DOHH2 (cell line): ENCODE measurements around the gene RAD51D.

Experiments
- H3F3A ChIP-seq: fragments of 200-600 bp; sonication (generic), shearing (Covaris generic); 2 replicates; pipeline ENCODE4 v1.6.0; 2016; ENCODE audit warnings: antibody characterized with exemption, mild to moderate bottlenecking; ENCODE audit not compliant: control insufficient read depth, insufficient read depth
- H3K27ac ChIP-seq: fragments of 200-600 bp; sonication (generic); 2 replicates; pipeline ENCODE4 v1.5.1; 2014; ENCODE audit warnings: low read depth, mild to moderate bottlenecking, low read length, moderate library complexity
- H3K27me3 ChIP-seq: fragments of 200-600 bp; sonication (generic); 2 replicates; pipeline ENCODE4 v1.6.1; 2014; ENCODE audit warnings: mild to moderate bottlenecking, low read length, mixed read lengths; ENCODE audit not compliant: control insufficient read depth
- H3K36me3 ChIP-seq: fragments of 200-600 bp; sonication (generic); 2 replicates; pipeline ENCODE4 v1.6.1; 2014; ENCODE audit warnings: mild to moderate bottlenecking, low read length, moderate library complexity, mixed read lengths; ENCODE audit not compliant: control insufficient read depth
- H3K4me1 ChIP-seq: fragments of 200-600 bp; sonication (generic); 2 replicates; pipeline ENCODE4 v1.6.1; 2014; ENCODE audit warnings: mild to moderate bottlenecking, low read length, mixed read lengths; ENCODE audit not compliant: control insufficient read depth
- H3K4me2 ChIP-seq: fragments of 200-600 bp; sonication (generic); 2 replicates; pipeline ENCODE4 v1.6.0; 2014; ENCODE audit warnings: mild to moderate bottlenecking, low read length, moderate library complexity
- H3K4me3 ChIP-seq: fragments of 200-600 bp; sonication (generic); 2 replicates; pipeline ENCODE4 v1.5.1; 2014; ENCODE audit warnings: mild to moderate bottlenecking, low read length, mixed read lengths
- H3K79me2 ChIP-seq: fragments of 200-600 bp; sonication (generic); 2 replicates; pipeline ENCODE4 v1.6.1; 2014; ENCODE audit warnings: mild to moderate bottlenecking, low read length, mixed read lengths; ENCODE audit not compliant: control insufficient read depth
- H3K9me2 ChIP-seq: fragments of 200-600 bp; sonication (generic); replicated peaks from 2 replicates; pipeline ENCODE4 v1.6.1; 2014; ENCODE audit warnings: mild to moderate bottlenecking, low read length, mixed read lengths; ENCODE audit not compliant: control insufficient read depth
- H3K9me3 ChIP-seq: fragments of 200-600 bp; sonication (generic); 2 replicates; pipeline ENCODE4 v1.6.1; 2014; ENCODE audit warnings: antibody characterized with exemption, low read length, mixed read lengths; ENCODE audit not compliant: control insufficient read depth, insufficient read depth
- H4K20me1 ChIP-seq: fragments of 200-600 bp; sonication (generic); 2 replicates; pipeline ENCODE4 v1.6.0; 2014; ENCODE audit warnings: low read depth, mild to moderate bottlenecking, antibody characterized with exemption, low read length, moderate library complexity; ENCODE audit not compliant: control insufficient read depth, insufficient read depth
- EZH2phosphoT487 ChIP-seq: fragments of 200-600 bp; sonication (generic); IDR thresholded peaks from 2 replicates; pipeline ENCODE4 v1.6.1; 2017; ENCODE audit warnings: borderline replicate concordance, mild to moderate bottlenecking, antibody characterized with exemption, low read length, moderate library complexity, mixed read lengths
- TF ChIP-seq, protein P1 (sequence below): fragments of 200-600 bp; sonication (generic); IDR thresholded peaks from one replicate; pipeline ENCODE4 v1.5.1; 2014; ENCODE audit warnings: antibody characterized with exemption, mild to moderate bottlenecking, low read depth, low read length; ENCODE audit not compliant: poor library complexity, severe bottlenecking

RAD51D gene

DNA sequence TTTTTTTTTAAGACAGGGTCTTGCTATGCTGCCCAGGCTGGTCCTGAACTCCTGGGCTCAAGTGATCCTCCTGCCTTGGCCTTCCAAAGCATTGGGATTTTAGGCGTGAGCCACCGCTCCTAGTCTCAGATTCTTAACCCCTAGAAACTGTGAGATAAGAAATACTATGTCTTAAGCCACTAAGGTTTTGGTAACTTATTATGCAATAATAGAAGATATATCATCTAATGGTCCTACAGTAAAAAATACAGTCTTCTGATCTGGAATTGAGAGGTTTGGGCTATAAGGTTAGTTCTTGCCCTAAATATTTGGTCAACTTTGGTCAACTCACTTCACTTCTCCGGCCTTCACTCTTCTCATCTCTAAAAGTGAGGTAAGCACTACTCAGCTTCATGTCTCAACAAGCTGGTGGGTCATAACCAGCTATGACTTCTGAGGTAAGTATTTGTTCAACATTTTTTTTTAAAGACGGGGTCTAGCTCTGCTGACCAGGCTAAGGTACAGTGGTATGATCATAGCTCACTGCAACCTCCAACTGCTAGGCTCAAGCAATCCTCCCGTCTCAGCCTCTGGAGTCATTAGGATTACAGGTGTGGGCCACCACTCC lies 14.7 kb downstream of the RAD51D start:
- TF ChIP-seq EZH2phosphoT487: no peak
- TF ChIP-seq, protein P1, sequence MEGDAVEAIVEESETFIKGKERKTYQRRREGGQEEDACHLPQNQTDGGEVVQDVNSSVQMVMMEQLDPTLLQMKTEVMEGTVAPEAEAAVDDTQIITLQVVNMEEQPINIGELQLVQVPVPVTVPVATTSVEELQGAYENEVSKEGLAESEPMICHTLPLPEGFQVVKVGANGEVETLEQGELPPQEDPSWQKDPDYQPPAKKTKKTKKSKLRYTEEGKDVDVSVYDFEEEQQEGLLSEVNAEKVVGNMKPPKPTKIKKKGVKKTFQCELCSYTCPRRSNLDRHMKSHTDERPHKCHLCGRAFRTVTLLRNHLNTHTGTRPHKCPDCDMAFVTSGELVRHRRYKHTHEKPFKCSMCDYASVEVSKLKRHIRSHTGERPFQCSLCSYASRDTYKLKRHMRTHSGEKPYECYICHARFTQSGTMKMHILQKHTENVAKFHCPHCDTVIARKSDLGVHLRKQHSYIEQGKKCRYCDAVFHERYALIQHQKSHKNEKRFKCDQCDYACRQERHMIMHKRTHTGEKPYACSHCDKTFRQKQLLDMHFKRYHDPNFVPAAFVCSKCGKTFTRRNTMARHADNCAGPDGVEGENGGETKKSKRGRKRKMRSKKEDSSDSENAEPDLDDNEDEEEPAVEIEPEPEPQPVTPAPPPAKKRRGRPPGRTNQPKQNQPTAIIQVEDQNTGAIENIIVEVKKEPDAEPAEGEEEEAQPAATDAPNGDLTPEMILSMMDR: no peak
- peaks cover 59% of the 10 kb centered on the region for H3K36me3 ChIP-seq
- H3K4me3 ChIP-seq: no peak overlapping the region

DNA sequence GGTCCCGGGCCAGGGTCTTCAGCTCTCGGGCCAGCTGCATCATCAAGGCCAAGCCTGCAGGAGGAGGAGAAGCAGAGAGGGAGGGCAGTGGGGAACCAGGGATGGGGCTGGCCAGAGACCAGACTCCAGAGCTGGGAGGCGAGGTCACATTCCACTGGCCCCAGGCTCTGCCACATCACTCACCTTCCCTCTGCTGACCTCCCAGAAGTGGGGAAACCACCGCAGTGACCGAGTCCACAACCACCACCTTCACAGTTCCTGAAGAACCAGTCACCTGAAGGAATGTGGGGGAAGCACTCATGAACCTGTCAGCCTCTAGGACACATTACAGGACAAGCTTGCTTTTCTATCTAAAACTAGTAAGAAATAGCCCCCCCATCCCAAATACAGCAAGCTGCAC lies 16.4 kb downstream of the RAD51D start:
- Histone ChIP-seq H3K4me1 (no peaks in the 10 kb centered on the region), H4K20me1 (no peaks in the 10 kb centered on the region), H3K4me3 (no peak overlapping the region), H3K9me3 (no peaks in the 10 kb centered on the region), H3K79me2 (no peaks in the 10 kb centered on the region), H3F3A (no peaks in the 10 kb centered on the region), H3K9me2 (no peaks in the 10 kb centered on the region), H3K27ac (no peak overlapping the region), H3K36me3 (peaks cover 73% of the 10 kb centered on the region), H3K4me2 (no peak overlapping the region), H3K27me3 (no peaks in the 10 kb centered on the region)
- TF ChIP-seq EZH2phosphoT487: no peak
- TF ChIP-seq, protein P1: no peak

More for the DNA sequence above, 14.7 kb downstream of the RAD51D start:
- Histone ChIP-seq H3K79me2 (peaks cover 4% of the 10 kb centered on the region; the same call in 1 of the 2 replicates), H3K27ac (no peak overlapping the region), H3K4me1 (no peaks in the 10 kb centered on the region), H3K9me3 (no peaks in the 10 kb centered on the region), H4K20me1 (no peaks in the 10 kb centered on the region), H3K4me2 (no peak overlapping the region), H3K9me2 (no peaks in the 10 kb centered on the region), H3F3A (no peaks in the 10 kb centered on the region), H3K27me3 (no peaks in the 10 kb centered on the region)

DNA sequence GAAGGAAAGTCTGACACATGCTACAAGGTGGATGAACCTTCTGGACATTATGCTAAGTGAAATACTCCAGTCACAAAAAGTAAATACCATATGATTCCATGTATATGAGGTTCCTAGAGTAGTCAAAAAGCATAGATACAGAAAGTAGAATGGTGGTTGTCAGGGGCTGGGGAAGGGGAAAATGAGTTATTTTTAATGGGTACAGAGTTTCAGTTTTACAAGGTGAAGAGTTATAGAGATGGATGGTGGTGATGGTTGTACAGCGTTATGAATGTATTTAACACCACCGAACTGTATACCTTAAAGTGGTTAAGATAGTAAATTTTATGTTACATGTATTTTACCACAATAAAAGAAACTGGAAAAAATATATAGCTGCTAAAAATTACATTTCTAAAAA lies 17.9 kb downstream of the RAD51D start:
- Histone ChIP-seq H3K36me3 (peaks cover 69% of the 10 kb centered on the region), H3K9me2 (no peaks in the 10 kb centered on the region), H3K79me2 (no peaks in the 10 kb centered on the region), H3K4me2 (no peak overlapping the region), H4K20me1 (no peaks in the 10 kb centered on the region), H3K27me3 (no peaks in the 10 kb centered on the region), H3K4me1 (no peaks in the 10 kb centered on the region), H3F3A (no peaks in the 10 kb centered on the region; the same call in 1 of the 2 replicates), H3K4me3 (no peak overlapping the region), H3K27ac (no peak overlapping the region), H3K9me3 (no peaks in the 10 kb centered on the region)
- no peak for TF ChIP-seq EZH2phosphoT487
- TF ChIP-seq, protein P1: no peak
